HCT116 (cell line): ENCODE results near the gene GRHL1.

ENCODE experiments used
- ATF3 ChIP-seq: IDR thresholded peaks from 2 replicates; pipeline ENCODE4 v1.6.1; 2012
- CEBPB ChIP-seq: IDR thresholded peaks from 2 replicates; pipeline ENCODE4 v1.6.1; 2012; ENCODE audit warnings: low read depth
- CTCF ChIP-seq, 3 experiments: fragments of 200-600 bp in 1 of 3; sonication (generic) in 1 of 3; IDR thresholded peaks in 2 of 3; conservative IDR thresholded peaks in 1 of 3; 2 replicates each; pipeline ENCODE4 v1.5.1; 2012 to 2017; ENCODE audit warnings: low read depth in 2 of 3, low read length in 2 of 3, antibody characterized with exemption in 1 of 3, borderline replicate concordance in 1 of 3, control low read depth in 1 of 3, mild to moderate bottlenecking in 1 of 3, mixed read lengths in 1 of 3, mixed run types in 1 of 3, moderate library complexity in 1 of 3; ENCODE audit not compliant: insufficient read depth in 1 of 3
- EGR1 ChIP-seq: IDR thresholded peaks from 2 replicates; pipeline ENCODE4 v1.6.1; 2012; ENCODE audit warnings: low read depth
- POLR2A ChIP-seq: IDR thresholded peaks from 2 replicates; pipeline ENCODE4 v1.7.0; 2011; ENCODE audit warnings: borderline replicate concordance; ENCODE audit not compliant: insufficient read depth, insufficient read length; ENCODE audit errors: extremely low read depth
- POLR2AphosphoS5 ChIP-seq: IDR thresholded peaks from 2 replicates; pipeline ENCODE4 v1.6.1; 2011; ENCODE audit warnings: mild to moderate bottlenecking, low read depth, low read length, moderate library complexity
- REST ChIP-seq: IDR thresholded peaks from 2 replicates; pipeline ENCODE4 v1.6.1; 2012; ENCODE audit warnings: low read depth
- SIN3A ChIP-seq: IDR thresholded peaks from 2 replicates; pipeline ENCODE4 v1.6.1; 2012; ENCODE audit warnings: low read depth
- SP1 ChIP-seq: IDR thresholded peaks from 2 replicates; pipeline ENCODE4 v1.6.1; 2012; ENCODE audit warnings: low read depth
- YY1 ChIP-seq: IDR thresholded peaks from 2 replicates; pipeline ENCODE4 v1.6.1; 2011; ENCODE audit warnings: low read length, low read depth, moderate library complexity, mild to moderate bottlenecking; ENCODE audit not compliant: insufficient replicate concordance; ENCODE audit errors: extremely low read depth
- ZBTB33 ChIP-seq: IDR thresholded peaks from 2 replicates; pipeline ENCODE4 v1.6.1; 2011; ENCODE audit warnings: mild to moderate bottlenecking, low read length, moderate library complexity; ENCODE audit not compliant: insufficient replicate concordance; ENCODE audit errors: extremely low read depth

- no peak for TF ChIP-seq CTCF (IDR thresholded peaks at IDR 0.05 in 2 of 3, conservative IDR thresholded peaks at IDR 0.05 in 1 of 3; ENCODE audit: borderline replicate concordance in 1 of 3, insufficient read depth in 1 of 3, low read depth in 2 of 3, low read length in 2 of 3)
- TF ChIP-seq YY1: no peak
- no peak for TF ChIP-seq ATF3
- TF ChIP-seq SIN3A: no peak
- TF ChIP-seq REST: no peak
- no peak for TF ChIP-seq SP1
- no peak for TF ChIP-seq POLR2A
- TF ChIP-seq POLR2AphosphoS5: no peak
- TF ChIP-seq ZBTB33: no peak
- no peak for TF ChIP-seq EGR1
- no peak for TF ChIP-seq CEBPB
These were observed 46.1 kb upstream of the GRHL1 start for GRCh38 chr2:9905413-9905812.
